GM12878 (cell line): ENCODE results near the gene IGFL3. TPM values are rescaled to one million over a fixed set of nuclear protein-coding genes. Genes with fewer than 3 reads are reported as not detected.

Experiments used
- ATAC-seq: fragments of 200-7000 bp; cut with Tn5 transposase; 3 replicates; pipeline ENCODE4 v1.9.1; 2020; ENCODE audit warnings: mild to moderate bottlenecking, moderate library complexity
- BruUV-seq: library from RNA; stranded (reverse); fragments of 400-500 nt; replicated peaks from 2 replicates; lab custom pipeline; 2021; lab: Mats Ljungman, UMichigan
- CTCF ChIA-PET: fragments of 300-600 bp; sonication (Branson Sonifier 250); formaldehyde crosslinking; extraction: SDS; loops from one replicate; lab custom pipeline; 2021; ENCODE audit warnings: inconsistent platforms; lab: Yijun Ruan, JAX
- POLR2A ChIA-PET: fragments of 350-600 bp; formaldehyde crosslinking; extraction: SDS; loops from one replicate; lab custom pipeline; 2021; ENCODE audit warnings: inconsistent platforms; lab: Charles Lee
- RAD21 ChIA-PET: fragments of 300-600 bp; sonication (Branson Sonifier 250); formaldehyde crosslinking; loops from one replicate; lab custom pipeline; 2023; ENCODE audit warnings: antibody characterized with exemption; ENCODE audit not compliant: unreplicated experiment; lab: Charles Lee
- SMC1A ChIA-PET: fragments of 300-600 bp; sonication (Branson Sonifier 250); formaldehyde crosslinking; loops from one replicate; lab custom pipeline; 2023; ENCODE audit not compliant: unreplicated experiment, uncharacterized antibody; lab: Charles Lee
- DNase-seq: peaks from one replicate; pipeline ENCODE4 v3.0.0-alpha.2; 2011; ENCODE audit warnings: low read depth, low spot score
- FAIRE-seq: peaks from 3 replicates; lab custom pipeline; 2011; peaks lifted over from hg19 to GRCh38; lab: Jason Lieb, UNC
- H2AFZ ChIP-seq: 2 replicates; pipeline ENCODE4 v1.6.0; 2011; ENCODE audit warnings: low read depth, low read length, control low read depth; ENCODE audit not compliant: control insufficient read depth
- H3K27ac ChIP-seq: 2 replicates; pipeline ENCODE4 v1.5.1; 2011; ENCODE audit warnings: control low read depth; ENCODE audit not compliant: control insufficient read depth, insufficient read depth
- H3K27me3 ChIP-seq, 2 experiments: replicated peaks in 1 of 2; 2 replicates each; pipeline versions ENCODE4 v1.6.0 to v1.6.1; 2011; ENCODE audit warnings: low read length in 1 of 2; ENCODE audit not compliant: control insufficient read depth in 2 of 2, insufficient read depth in 2 of 2
- H3K36me3 ChIP-seq, 2 experiments: 2 replicates each; pipeline ENCODE4 v1.5.1; 2011; ENCODE audit warnings: low read length in 1 of 2; ENCODE audit not compliant: control insufficient read depth in 2 of 2, insufficient read depth in 2 of 2
- H3K4me1 ChIP-seq: 2 replicates; pipeline ENCODE4 v1.6.1; 2011; ENCODE audit warnings: mild to moderate bottlenecking, low read length, moderate library complexity, mixed read lengths; ENCODE audit not compliant: control insufficient read depth, insufficient read depth
- H3K4me2 ChIP-seq: 2 replicates; pipeline ENCODE4 v1.6.0; 2011; ENCODE audit warnings: control low read depth; ENCODE audit not compliant: control insufficient read depth, insufficient read depth
- H3K4me3 ChIP-seq: fragments of 200-600 bp; sonication (generic); 2 replicates; pipeline ENCODE4 v1.5.1; 2016
- H3K79me2 ChIP-seq: 2 replicates; pipeline ENCODE4 v1.6.0; 2011; ENCODE audit warnings: low read length; ENCODE audit not compliant: control insufficient read depth, insufficient read depth
- H3K9ac ChIP-seq: 2 replicates; pipeline ENCODE4 v1.8.0; 2011; ENCODE audit warnings: low read length, control low read depth, mixed read lengths; ENCODE audit not compliant: control insufficient read depth, insufficient read depth
- H3K9me3 ChIP-seq: replicated peaks from 3 replicates; pipeline ENCODE4 v1.5.1; 2011; ENCODE audit warnings: mild to moderate bottlenecking, low read length; ENCODE audit not compliant: control insufficient read depth, insufficient read depth
- H4K20me1 ChIP-seq: 2 replicates; pipeline ENCODE4 v1.6.0; 2011; ENCODE audit not compliant: control insufficient read depth, insufficient read depth
- BMI1 ChIP-seq: fragments of 450-650 bp; IDR thresholded peaks from 2 replicates; pipeline ENCODE4 v1.6.1; 2016; ENCODE audit warnings: mild to moderate bottlenecking, moderate library complexity, borderline replicate concordance
- BRCA1 ChIP-seq: IDR thresholded peaks from 2 replicates; pipeline ENCODE4 v1.6.1; 2011; ENCODE audit warnings: low read depth, low read length, improper control_type of control experiment
- CEBPZ ChIP-seq: fragments of 150-350 bp; IDR thresholded peaks from 2 replicates; pipeline ENCODE4 v1.6.1; 2016; ENCODE audit warnings: low read depth, low read length
- ETV6 ChIP-seq, 2 experiments: fragments of 450-650 bp in 1 of 2; IDR thresholded peaks in 1 of 2; conservative IDR thresholded peaks in 1 of 2; 2 replicates each; pipeline ENCODE4 v1.6.1; 2014; ENCODE audit warnings: antibody characterized with exemption in 1 of 2, borderline replicate concordance in 1 of 2, low read depth in 1 of 2, mild to moderate bottlenecking in 1 of 2, moderate library complexity in 1 of 2
- HDAC2 ChIP-seq: fragments of 200-600 bp; sonication (generic); IDR thresholded peaks from 2 replicates; pipeline ENCODE4 v1.6.1; 2017
- HDAC6 ChIP-seq: fragments of 200-600 bp; sonication (generic); IDR thresholded peaks from one replicate; pipeline ENCODE4 v1.8.0; 2017; ENCODE audit warnings: antibody characterized with exemption; ENCODE audit not compliant: unreplicated experiment
- HDGF ChIP-seq: fragments of 450-650 bp; IDR thresholded peaks from 2 replicates; pipeline ENCODE4 v1.6.1; 2016; ENCODE audit warnings: antibody characterized with exemption
- IRF3 ChIP-seq: fragments of 450-650 bp; IDR thresholded peaks from 2 replicates; pipeline ENCODE4 v1.6.1; 2014; ENCODE audit warnings: mild to moderate bottlenecking
- NR2C2 ChIP-seq: IDR thresholded peaks from 2 replicates; pipeline ENCODE4 v1.6.1; 2011; ENCODE audit warnings: borderline replicate concordance, low read depth; ENCODE audit not compliant: control insufficient read depth, insufficient read length
- PAX5 ChIP-seq: IDR thresholded peaks from 2 replicates; pipeline ENCODE4 v1.6.1; 2011; ENCODE audit warnings: low read depth, low read length, borderline replicate concordance
- SP1 ChIP-seq: IDR thresholded peaks from one replicate; pipeline ENCODE4 v1.6.1; 2011; ENCODE audit warnings: low read depth, low read length
- STAT3 ChIP-seq: IDR thresholded peaks from 2 replicates; pipeline ENCODE4 v1.6.1; 2011; ENCODE audit warnings: low read depth, low read length, improper control_type of control experiment
- TBL1XR1 ChIP-seq: IDR thresholded peaks from 2 replicates; pipeline ENCODE4 v1.6.1; 2012; ENCODE audit warnings: low read depth, low read length, improper control_type of control experiment
- WGBS: methylation state at CpG from one replicate; pipeline ENCODE4 v1.1.6; 2016; ENCODE audit warnings: low lambda C conversion rate; ENCODE audit not compliant: insufficient replicate concordance, insufficient coverage; ENCODE audit errors: missing lambda C conversion rate; 5-methylcytosine and 5-hydroxymethylcytosine counted together
- in situ Hi-C: fragments of 300-500 bp; cut with MboI; formaldehyde crosslinking; loops from 9 replicates; pipeline ENCODE4 v1.14.3; 2018; ENCODE audit warnings: mixed read lengths
- intact Hi-C: fragments of 100-400 bp; cut with micrococcal nuclease; formaldehyde crosslinking; loops from one replicate; pipeline ENCODE4 v1.14.2; 2022; ENCODE audit not compliant: unreplicated experiment
- polyA plus RNA-seq, 11 experiments: library from polyadenylated mRNA; depleted of rRNA in 4 of 11; unstranded in 6 of 11; stranded (reverse) in 5 of 11; fragments of >200 nt; fragmentation: Nextera tagmentation in 4 of 11; fragmentation: Illumina TruSeq in 1 of 11; extraction: Ambion mirVana in 4 of 11; extraction: Trizol in 1 of 11; gene quantifications; 1 replicate in 1 of 11; 2 replicates in 10 of 11; pipeline versions ENCODE4 v1.2.1 to v1.2.3, GENCODE V29; 2011 to 2016; ENCODE audit warnings: inconsistent platforms in 2 of 11, missing spikeins in 2 of 11, low read depth in 1 of 11
- total RNA-seq, 4 experiments: library from RNA; depleted of rRNA in 3 of 4; stranded (reverse); fragments of >200 nt in 3 of 4; fragmentation: Illumina TruSeq in 1 of 4; extraction: Trizol in 1 of 4; gene quantifications; 2 replicates each; pipeline versions ENCODE4 v1.2.1 to v1.2.3, GENCODE V29; 2013 to 2021

IGFL3 gene
- total and polyA plus RNA-seq, 10 of the 15 experiments (the other 5 are each of a cell fraction or from before 2014, with no cell fraction given) = not detected

DNA sequence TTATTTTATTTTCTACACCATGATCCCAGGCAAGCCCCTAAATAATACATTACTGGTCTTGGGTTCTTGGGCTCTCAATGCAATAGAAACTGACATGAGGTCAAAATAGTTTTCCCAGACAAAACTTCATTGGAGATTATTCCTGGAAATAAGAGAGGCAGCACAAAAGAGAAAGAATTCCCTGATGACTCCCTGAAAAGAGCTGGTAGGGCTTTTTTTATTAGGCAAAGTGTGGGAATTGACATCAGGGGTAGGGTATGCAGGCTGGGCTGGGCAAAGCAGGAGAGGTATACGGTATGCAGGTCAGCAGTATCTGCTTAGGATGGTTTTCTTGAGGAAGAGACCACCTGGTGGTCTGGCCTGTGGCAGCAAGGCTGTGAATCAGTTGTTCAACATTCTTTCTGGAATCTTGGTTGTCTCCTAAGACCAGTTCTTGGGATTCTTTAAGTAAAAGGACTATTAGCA is 9.3 kb upstream of the IGFL3 start:
- FAIRE-seq = no peak
- ATAC-seq = no peak
- no peak overlapping the region for H2AFZ ChIP-seq
- no peak for TF ChIP-seq TBL1XR1
- TF ChIP-seq BRCA1 = no peak
- no peak for TF ChIP-seq SP1
- no peak for TF ChIP-seq IRF3
- TF ChIP-seq NR2C2 = no peak
- no peak for TF ChIP-seq HDGF
- TF ChIP-seq CEBPZ = no peak
- no peak for TF ChIP-seq PAX5
- TF ChIP-seq HDAC6 = no peak
- TF ChIP-seq ETV6 (conservative IDR thresholded peaks at IDR 0.05 in 1 of 2, IDR thresholded peaks at IDR 0.05 in 1 of 2; ENCODE audit: borderline replicate concordance in 1 of 2, low read depth in 1 of 2) = no peak
- TF ChIP-seq STAT3 = no peak
- no peak for TF ChIP-seq HDAC2
- no peak for TF ChIP-seq BMI1
- TF ChIP-seq, all 136 proteins: peak for 0
- no peak for DNase-seq
- Histone ChIP-seq H3K4me1 (peaks cover 3% of the 10 kb centered on the region; the same call in 1 of the 2 replicates), H3K4me2 (no peak overlapping the region), H3K36me3 (no peaks in the 10 kb centered on the region), H3K9ac (no peak overlapping the region), H4K20me1 (no peaks in the 10 kb centered on the region; the same call in 1 of the 2 replicates), H3K27ac (no peak overlapping the region), H3K9me3 (peaks cover 2% of the 10 kb centered on the region; the same call in 2 of the 3 replicates), H3K4me3 (no peak overlapping the region), H3K79me2 (no peaks in the 10 kb centered on the region), H3K27me3 (peaks cover 0 to 3% of the 10 kb centered on the region in 2 experiments; a peak in 1 of 4 replicates)
- SMC1A ChIA-PET = interaction anchor here (1.5 kb wide), 1 partner anchor 19 kb away, joined by 7 read pairs; no protein-coding TSS in a partner anchor
- POLR2A ChIA-PET = interaction anchor here (0.6 kb wide), 1 partner anchor 849 kb away, joined by 3 read pairs; no protein-coding TSS in a partner anchor
- BruUV-seq = no TSS peak
- intact Hi-C loops = no loop called here
- 0% methylated on average over 1 of the region's 1 CpG for WGBS
- in situ Hi-C loops = no loop called here
- CTCF ChIA-PET = no interaction called here
- RAD21 ChIA-PET = no interaction called here
